ENCODE data around the gene S100A6.
"Not testable (repeated sequence)": the region's sequence is repeated elsewhere in the genome, so short reads cannot be mapped to it uniquely, and the experiment has no call there.

- not testable (repeated sequence) for TF ChIP-seq CTCF, EP300 (IDR thresholded peaks at IDR 0.05)
Observed at GRCh38 chr1:153575081-153575491, 39.3 kb upstream of the S100A6 start.
